Hematopoietic multipotent progenitor cell treated with erythropoietin and hydrocortisone succinate and interleukin-3 and kit ligand, for 15 days (in vitro differentiated cells): ENCODE results near the gene SORL1-AS1.

ENCODE experiments used
- DNase-seq: peaks from one replicate; pipeline ENCODE4 v3.0.0-alpha.2; 2015; ENCODE audit warnings: low spot score

SORL1-AS1 gene

DNA sequence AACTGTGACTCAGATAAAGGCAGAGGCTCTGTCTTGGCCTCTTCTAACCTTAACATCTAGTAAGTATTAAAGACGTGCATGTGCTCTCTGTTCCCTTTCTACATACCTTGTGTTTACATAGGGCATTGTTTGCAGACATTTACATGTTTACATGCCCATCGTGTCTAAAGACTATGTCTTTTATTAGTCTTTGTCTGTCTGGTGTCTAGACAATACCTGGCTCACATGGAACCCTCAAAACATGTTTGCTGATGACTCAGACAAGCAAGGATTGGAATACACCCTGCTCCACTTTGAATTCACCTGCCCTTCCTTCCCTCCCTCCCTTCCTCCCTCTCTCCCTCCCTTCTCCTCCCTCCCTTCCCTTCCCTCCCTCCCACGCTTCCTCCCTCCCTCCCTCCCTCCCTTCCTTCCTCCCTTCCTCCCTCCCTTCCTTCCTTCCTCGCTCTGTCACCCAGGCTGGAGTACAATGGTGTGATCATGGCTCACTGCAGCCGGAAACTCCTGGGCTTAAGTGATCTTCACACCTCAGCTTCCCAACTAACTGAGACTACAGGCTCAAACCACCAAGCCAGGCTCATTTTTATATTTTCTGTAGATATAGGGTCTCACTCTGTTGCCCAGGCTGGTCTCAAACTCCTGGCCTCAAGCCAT, 23.7 kb upstream of the SORL1-AS1 start:
- DNase-seq = no peak

DNA sequence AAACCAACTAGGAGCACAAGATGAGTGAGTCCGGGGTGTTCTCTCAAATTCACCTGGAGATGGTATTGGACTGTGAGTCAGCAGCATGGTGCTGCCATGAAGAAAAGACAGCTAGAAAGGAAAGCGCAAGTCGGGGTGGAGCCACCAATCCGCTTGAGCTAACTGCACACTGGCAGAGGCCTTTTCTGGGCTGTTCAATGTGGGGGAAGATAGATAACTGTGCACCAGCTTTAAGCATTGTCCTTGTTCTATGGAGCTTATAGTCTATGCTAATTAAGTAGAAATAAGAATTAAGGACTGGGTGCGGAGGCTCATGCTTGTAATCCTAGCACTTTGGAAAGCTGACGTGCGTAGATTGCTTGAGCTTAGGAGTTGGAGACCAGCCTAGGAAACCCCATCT, 21.9 kb upstream of the SORL1-AS1 start:
- DNase-seq = no peak

GRCh38 chr11:121473064-121473777, 20.5 kb upstream of the SORL1-AS1 start:
- no peak for DNase-seq

- DNase-seq = no peak
These were observed 19.5 kb upstream of the SORL1-AS1 start for GRCh38 chr11:121472312-121472711.

DNA sequence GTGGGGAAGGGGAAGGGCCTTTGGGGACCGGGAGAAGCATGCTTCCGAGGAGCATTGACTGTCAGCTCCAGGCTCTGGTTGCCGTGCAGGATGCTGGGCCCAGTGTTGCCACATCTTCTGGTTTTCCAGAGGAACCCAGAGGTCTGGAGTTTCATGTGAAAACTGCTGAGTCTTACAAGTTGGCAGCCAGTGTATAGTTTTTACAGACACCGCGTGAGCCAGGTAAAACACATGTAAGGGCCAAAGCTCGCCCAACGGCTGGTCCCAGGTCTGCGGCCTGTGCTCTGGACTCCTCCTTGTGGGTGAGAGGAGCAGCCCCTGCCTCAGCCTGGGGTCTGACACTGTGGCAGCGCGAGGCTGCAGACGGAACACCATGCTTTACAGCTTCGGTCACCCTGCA, 18.4 kb upstream of the SORL1-AS1 start:
- DNase-seq = no peak

DNA sequence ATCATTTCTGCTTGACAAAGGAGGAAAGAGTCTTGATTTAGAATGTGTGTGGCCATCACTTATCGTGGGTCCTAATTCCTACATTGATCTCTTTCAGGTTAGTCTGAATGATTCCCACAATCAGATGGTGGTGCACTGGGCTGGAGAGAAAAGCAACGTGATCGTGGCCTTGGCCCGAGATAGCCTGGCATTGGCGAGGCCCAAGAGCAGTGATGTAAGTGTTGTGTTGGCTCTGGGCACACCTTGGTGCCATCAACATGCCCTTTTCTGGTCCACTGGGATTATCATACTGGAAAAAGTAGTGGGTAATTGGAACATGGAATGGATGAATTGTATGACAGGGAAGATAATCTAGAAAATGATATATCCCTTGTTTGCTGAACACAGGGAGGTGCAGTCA, 17.1 kb upstream of the SORL1-AS1 start:
- no peak for DNase-seq

DNA sequence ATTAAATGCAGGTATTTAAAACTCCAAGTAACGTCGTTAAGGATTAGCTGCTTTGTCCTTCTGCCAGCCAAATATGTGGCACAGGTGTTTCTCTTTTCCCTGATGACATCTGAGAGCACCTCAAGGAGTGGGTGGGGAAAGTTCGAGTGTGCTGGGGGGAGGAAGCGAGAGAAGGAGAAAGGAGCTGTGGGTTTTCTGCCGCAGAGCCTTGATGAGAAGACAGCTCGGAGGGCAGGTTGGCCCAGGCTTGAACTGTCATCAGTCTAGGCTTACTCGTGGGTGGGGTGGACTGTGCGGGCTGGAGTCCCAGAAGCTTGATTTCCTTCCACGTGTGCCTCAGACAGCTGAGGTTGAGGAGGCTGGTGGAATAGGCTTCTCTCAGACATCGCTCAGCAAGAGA, 15.2 kb upstream of the SORL1-AS1 start:
- DNase-seq = no peak

- DNase-seq = no peak
These were observed 14.7 kb upstream of the SORL1-AS1 start for GRCh38 chr11:121467471-121467870.

DNA sequence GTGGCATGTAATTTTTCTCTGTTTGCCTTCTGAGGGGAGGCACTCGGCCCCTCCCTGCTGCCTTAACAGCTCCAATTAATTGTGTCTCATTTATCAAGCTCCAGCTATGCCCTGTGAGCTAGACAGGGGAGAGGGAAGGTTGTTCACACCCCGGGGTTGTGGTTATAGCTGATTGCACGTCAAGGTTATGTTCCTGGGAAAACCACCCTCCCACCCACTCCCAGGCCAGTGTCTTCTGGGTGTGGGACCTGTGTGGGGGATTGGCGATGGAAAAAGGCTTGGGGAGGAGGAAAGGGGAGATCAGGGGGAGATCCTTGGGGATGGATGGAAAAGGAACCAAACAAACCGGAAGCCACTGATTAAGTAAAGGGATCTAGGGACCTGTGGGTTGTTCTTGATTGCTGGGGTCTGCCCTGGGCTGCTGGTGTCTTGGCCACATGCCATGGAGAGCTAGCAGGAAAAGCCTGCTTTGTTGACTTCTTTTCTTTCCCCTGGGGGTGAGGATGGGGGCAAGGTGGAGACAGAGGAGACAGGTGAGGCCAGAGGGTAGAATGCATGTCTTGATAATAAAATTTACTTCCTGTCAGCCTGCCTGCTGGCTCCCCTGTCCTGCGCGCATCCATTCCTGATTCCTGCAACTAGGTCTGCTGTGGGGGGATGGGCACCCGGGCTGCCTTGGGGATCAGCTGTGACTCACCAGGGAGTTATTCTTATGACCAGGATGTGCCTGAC, 13.5 kb upstream of the SORL1-AS1 start:
- no peak for DNase-seq

DNA sequence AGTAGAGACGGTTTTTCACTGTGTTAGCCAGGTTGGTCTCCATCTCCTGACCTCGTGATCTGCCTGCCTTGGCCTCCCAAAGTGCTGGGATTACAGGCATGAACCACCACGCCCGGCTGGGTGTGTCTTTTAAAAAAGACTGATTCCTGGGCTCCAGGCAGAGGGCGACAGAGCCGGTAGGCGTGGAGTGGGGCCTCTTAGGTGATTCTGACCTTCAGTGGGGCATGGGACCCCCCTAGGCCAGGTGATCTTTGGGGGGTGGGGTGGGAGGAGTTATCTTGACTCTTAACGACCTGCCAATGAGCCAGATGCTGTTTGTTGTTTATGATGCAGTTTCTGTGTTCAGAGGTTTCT, 12.9 kb upstream of the SORL1-AS1 start:
- DNase-seq = no peak

DNA sequence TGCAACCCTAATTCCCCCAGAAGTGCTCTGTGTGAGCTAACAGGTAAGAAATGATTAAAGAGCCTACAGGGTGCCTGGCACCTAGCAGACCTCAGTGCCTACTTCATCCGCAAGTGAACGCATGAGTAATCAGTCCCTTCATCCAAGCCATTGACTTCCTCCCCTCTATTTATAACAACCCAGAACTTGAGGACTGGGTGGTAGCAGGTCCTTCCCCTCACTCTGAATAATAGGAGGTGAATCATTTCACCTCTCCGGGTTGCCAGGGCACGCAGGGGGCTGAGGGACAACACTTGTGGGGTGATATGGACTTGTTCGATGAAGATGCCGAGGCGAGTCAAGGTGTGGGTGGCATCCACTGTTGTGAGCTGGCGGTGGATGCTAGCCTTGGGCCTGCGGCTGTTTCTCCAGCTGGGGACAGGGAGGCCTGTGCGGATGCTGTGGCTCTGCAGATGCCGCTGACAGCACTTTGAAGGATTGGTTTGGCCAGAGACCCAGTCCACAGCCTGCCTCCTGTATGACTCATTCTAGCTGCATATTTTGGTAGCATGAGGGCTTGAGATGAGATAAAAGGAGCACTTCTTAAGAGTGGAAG, 11.7 kb upstream of the SORL1-AS1 start:
- no peak for DNase-seq

- no peak for DNase-seq
These were observed 11.0 kb upstream of the SORL1-AS1 start for GRCh38 chr11:121463689-121464335.

DNA sequence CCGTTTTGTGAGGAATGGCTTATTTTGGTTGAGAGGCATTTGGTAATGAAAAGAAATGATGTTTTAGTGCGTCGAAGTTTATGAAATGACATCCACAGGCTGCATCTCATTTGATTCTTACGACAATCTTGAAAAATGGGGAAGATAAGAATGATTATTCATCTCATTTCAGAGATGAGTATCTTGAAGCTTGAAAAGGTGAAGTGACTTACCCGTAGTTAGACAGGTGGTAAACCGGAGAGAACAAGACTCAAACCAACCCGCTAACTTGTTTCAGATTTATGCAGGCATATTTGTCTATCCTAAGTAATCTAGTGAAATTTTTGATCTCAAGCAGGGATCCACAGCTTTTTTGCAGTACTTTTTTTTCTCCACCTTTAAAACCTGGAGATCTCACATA, 9.1 kb upstream of the SORL1-AS1 start:
- no peak for DNase-seq

DNA sequence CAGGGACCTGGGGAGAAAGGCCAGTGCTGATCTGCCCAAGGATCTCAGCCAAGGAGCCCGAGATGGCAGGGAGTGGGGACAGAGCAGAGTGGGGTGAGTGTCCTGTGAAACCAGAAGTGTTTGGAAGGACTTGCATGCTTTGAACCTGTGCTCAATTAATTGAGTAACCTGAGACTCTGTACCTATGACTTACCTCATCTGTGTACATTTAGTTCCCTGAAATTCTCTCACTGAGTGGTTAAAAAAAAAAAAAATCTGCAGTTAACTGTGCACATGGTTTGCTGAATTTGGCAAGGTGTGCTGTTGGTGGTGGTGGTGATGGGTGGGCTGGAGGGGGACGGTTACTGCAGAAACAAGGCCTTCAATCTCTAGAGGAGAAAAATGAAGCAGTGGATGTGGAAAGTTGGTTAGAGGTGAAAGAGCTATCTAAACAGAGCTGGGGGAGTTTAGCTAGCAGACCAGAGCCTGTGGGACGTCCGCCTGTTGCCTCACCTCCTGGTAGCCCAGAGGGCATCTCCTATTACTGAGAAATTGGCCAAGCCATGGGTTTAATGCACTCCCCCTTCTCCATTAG, 8.3 kb upstream of the SORL1-AS1 start:
- no peak for DNase-seq

DNA sequence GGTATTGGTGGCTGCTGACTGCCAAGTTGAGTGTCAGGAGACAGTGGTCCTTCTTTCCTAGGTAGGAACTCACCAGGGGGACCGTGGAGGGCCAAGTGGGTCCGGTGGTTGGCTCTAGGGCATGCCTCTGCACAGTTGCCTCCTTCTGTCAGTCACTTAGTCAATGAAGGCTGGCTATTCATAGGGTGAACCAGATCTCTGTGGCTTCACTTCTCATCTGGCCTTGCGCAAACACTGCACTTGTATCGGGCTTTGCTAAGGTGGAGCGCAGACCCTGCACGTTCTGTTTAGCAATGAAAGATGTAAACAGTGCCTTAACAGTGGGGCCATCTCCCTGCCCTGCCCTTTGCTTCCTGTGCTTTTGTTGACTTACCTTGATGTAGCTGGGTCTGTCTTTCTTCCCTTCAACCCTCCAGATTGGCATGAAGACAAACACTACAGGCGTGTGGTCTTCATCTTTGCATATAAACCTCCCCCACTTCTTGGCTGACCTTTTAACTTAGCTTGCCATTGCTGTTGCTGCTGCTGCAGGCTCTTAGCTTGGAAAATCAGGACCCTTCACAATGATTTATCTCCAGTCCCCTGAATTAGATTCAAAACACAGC, 6.7 kb upstream of the SORL1-AS1 start:
- no peak for DNase-seq

DNA sequence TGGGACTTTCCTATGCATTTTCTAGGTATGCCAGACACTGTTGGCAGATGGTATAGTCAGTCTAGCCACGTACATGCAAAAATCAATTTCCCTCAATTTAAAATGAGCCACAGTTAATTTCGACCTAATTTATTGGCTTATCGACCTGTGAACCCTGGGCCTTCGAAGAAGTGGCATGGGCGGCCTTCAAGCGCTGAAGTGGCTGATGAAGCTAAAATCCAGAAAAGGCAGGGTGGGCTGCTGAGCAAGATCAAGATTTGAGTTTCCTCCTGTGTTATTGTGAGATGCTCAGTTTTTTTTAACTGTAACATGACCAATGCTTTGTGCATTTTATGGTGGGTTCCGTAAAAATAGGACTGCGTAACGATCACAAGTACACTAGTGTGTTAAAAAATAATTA, 5.8 kb upstream of the SORL1-AS1 start:
- DNase-seq = no peak

DNA sequence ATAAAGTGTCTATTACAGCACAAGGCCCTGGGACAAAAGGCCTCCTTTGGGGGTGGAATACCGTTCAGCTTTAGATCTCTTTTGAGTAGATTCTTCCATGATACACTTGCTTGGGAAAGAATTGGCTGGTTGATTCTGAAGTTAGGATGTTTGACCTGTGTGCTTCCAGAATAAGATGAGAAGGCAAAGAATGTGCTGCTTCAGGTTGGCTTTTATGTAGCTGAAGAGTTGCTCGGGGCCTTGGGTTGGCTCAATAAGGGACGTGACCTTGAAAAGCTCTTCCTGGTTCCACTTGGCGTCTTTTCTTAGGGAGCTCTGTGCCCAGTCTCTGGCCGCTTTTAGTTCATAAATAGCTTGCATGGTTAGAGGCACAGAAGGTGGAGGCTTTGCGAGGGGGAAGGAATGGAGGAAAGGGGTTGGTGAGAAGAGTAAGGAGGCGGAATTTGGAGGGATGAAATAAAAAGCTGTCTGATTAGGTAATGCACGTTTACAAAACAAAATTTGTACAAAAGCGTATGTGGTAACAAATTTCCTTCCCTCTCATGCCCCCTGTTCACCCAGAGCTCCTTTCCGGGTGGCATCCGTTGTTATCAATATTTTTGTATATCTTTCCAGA, 4.2 kb upstream of the SORL1-AS1 start:
- no peak for DNase-seq

GRCh38 chr11:121456151-121456550, 3.4 kb upstream of the SORL1-AS1 start:
- no peak for DNase-seq

DNA sequence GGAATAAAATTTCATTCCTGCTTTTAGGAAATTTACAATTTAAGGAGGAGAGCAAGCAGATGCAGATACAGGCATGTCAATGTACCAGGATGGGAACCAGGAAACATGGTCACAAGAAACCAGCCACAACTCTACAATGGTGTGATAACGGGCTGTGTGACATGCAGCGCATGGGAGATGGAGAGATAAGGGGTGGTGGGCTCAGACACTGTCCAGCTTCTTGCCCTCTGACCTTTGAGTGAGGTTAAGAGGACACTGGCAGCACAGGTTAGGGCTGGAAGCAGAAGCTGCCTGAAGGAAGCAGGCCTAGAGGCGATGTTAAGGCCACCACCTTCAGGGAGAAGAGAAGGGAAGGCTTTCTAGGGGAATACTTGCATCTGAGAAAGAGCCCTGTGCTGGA, 2.3 kb upstream of the SORL1-AS1 start:
- no peak for DNase-seq

- no peak for DNase-seq
These were observed 977 bp upstream of the SORL1-AS1 start for GRCh38 chr11:121453589-121454299.
